Activated naive CD4-positive, alpha-beta T cell treated with anti-CD3 and anti-CD28 coated beads, Interleukin-2, amount 10 ng/mL, durations not matched to agents 7 days and 5 days (primary cell): ENCODE measurements around the gene PIN1.

Source experiments
- CTCF ChIA-PET: fragments of 350-600 bp; sonication (Branson Sonifier 250); formaldehyde crosslinking; loops from one replicate; lab custom pipeline; 2021; ENCODE audit warnings: antibody characterized with exemption; lab: Charles Lee
- DNase-seq: peaks from one replicate; pipeline ENCODE4 v3.0.0-alpha.2; 2020
- H3K27ac Mint-ChIP-seq: one replicate; pipeline ENCODE4 v1.8.0; 2021; ENCODE audit warnings: mild to moderate bottlenecking, moderate library complexity, mixed read lengths
- H3K27me3 Mint-ChIP-seq: one replicate; pipeline ENCODE4 v1.8.0; 2021; ENCODE audit warnings: mild to moderate bottlenecking, mixed read lengths
- H3K36me3 Mint-ChIP-seq: one replicate; pipeline ENCODE4 v1.8.0; 2021; ENCODE audit warnings: mixed read lengths
- H3K4me1 Mint-ChIP-seq: one replicate; pipeline ENCODE4 v1.8.0; 2021; ENCODE audit warnings: mixed read lengths
- H3K4me3 Mint-ChIP-seq: one replicate; pipeline ENCODE4 v1.8.0; 2021; ENCODE audit warnings: mild to moderate bottlenecking, moderate library complexity, mixed read lengths
- H3K9me3 Mint-ChIP-seq: one replicate; pipeline ENCODE4 v1.8.0; 2021; ENCODE audit warnings: mixed read lengths

Gene PIN1

GRCh38 chr19:9875031-9875627, 40.0 kb downstream of the PIN1 start:
- Mint-ChIP-seq H3K9me3 (no peaks in the 10 kb centered on the region), H3K4me1 (peaks cover 3% of the 10 kb centered on the region), H3K4me3 (no peak overlapping the region), H3K27ac (peak overlapping the region; percentile 7), H3K36me3 (no peaks in the 10 kb centered on the region), H3K27me3 (peaks cover 6% of the 10 kb centered on the region)
- CTCF ChIA-PET = interaction anchor here (1.1 to 1.3 kb wide), 2 partner anchors 17 to 126 kb away, joined by 3 read pairs; no protein-coding TSS in a partner anchor
- DNase-seq = no peak

- CTCF ChIA-PET = interaction anchor here (0.6 to 1.5 kb wide), 4 partner anchors 9 to 126 kb away, joined by 3 to 4 read pairs (median 3); no protein-coding TSS in a partner anchor
- H3K4me1 Mint-ChIP-seq = peaks cover 3% of the 10 kb centered on the region
- no peak overlapping the region for H3K4me3 Mint-ChIP-seq
- H3K27me3 Mint-ChIP-seq = no peaks in the 10 kb centered on the region
- H3K36me3 Mint-ChIP-seq = no peaks in the 10 kb centered on the region
- no peaks in the 10 kb centered on the region for H3K9me3 Mint-ChIP-seq
- DNase-seq = no peak
- no peak overlapping the region for H3K27ac Mint-ChIP-seq
Observed at GRCh38 chr19:9875796-9876195, 40.7 kb downstream of the PIN1 start.

GRCh38 chr19:9877780-9878510, 42.8 kb downstream of the PIN1 start:
- no peak for DNase-seq
- H3K4me3 Mint-ChIP-seq = no peak overlapping the region
- peaks cover 3% of the 10 kb centered on the region for H3K4me1 Mint-ChIP-seq
- no peaks in the 10 kb centered on the region for H3K36me3 Mint-ChIP-seq
- H3K9me3 Mint-ChIP-seq = no peaks in the 10 kb centered on the region
- CTCF ChIA-PET = no interaction called here
- no peaks in the 10 kb centered on the region for H3K27me3 Mint-ChIP-seq
- no peak overlapping the region for H3K27ac Mint-ChIP-seq

GRCh38 chr19:9878511-9879196, 43.5 kb downstream of the PIN1 start:
- H3K9me3 Mint-ChIP-seq = no peaks in the 10 kb centered on the region
- CTCF ChIA-PET = no interaction called here
- H3K4me1 Mint-ChIP-seq = peaks cover 3% of the 10 kb centered on the region
- H3K27me3 Mint-ChIP-seq = peaks cover 4% of the 10 kb centered on the region
- no peak overlapping the region for H3K27ac Mint-ChIP-seq
- H3K36me3 Mint-ChIP-seq = no peaks in the 10 kb centered on the region
- DNase-seq = no peak
- no peak overlapping the region for H3K4me3 Mint-ChIP-seq

- CTCF ChIA-PET = no interaction called here
- H3K27me3 Mint-ChIP-seq = peaks cover 15% of the 10 kb centered on the region
- no peak for DNase-seq
- no peak overlapping the region for H3K4me3 Mint-ChIP-seq
- peaks cover 3% of the 10 kb centered on the region for H3K4me1 Mint-ChIP-seq
- no peaks in the 10 kb centered on the region for H3K9me3 Mint-ChIP-seq
- no peaks in the 10 kb centered on the region for H3K36me3 Mint-ChIP-seq
- H3K27ac Mint-ChIP-seq = no peak overlapping the region
Observed at GRCh38 chr19:9881720-9882119, 46.6 kb downstream of the PIN1 start.

- no peak overlapping the region for H3K27ac Mint-ChIP-seq
- H3K4me1 Mint-ChIP-seq = peaks cover 3% of the 10 kb centered on the region
- DNase-seq = no peak
- peaks cover 15% of the 10 kb centered on the region for H3K27me3 Mint-ChIP-seq
- H3K9me3 Mint-ChIP-seq = no peaks in the 10 kb centered on the region
- H3K36me3 Mint-ChIP-seq = no peaks in the 10 kb centered on the region
- H3K4me3 Mint-ChIP-seq = no peak overlapping the region
- CTCF ChIA-PET = no interaction called here
Observed at GRCh38 chr19:9883231-9883758, 48.2 kb downstream of the PIN1 start.

GRCh38 chr19:9883764-9884163, 48.6 kb downstream of the PIN1 start:
- no peak overlapping the region for H3K27ac Mint-ChIP-seq
- H3K36me3 Mint-ChIP-seq = no peaks in the 10 kb centered on the region
- H3K9me3 Mint-ChIP-seq = no peaks in the 10 kb centered on the region
- no peak overlapping the region for H3K4me3 Mint-ChIP-seq
- H3K27me3 Mint-ChIP-seq = peaks cover 15% of the 10 kb centered on the region
- DNase-seq = no peak
- no peaks in the 10 kb centered on the region for H3K4me1 Mint-ChIP-seq
- CTCF ChIA-PET = no interaction called here

- Mint-ChIP-seq H3K4me1 (no peaks in the 10 kb centered on the region), H3K27me3 (peaks cover 20% of the 10 kb centered on the region), H3K36me3 (no peaks in the 10 kb centered on the region), H3K4me3 (no peak overlapping the region), H3K27ac (no peak overlapping the region), H3K9me3 (no peaks in the 10 kb centered on the region)
- CTCF ChIA-PET = no interaction called here
- DNase-seq = no peak
Observed at GRCh38 chr19:9885077-9885552, 50.0 kb downstream of the PIN1 start.

GRCh38 chr19:9891609-9892373, 56.7 kb downstream of the PIN1 start:
- CTCF ChIA-PET = no interaction called here
- H3K4me1 Mint-ChIP-seq = no peaks in the 10 kb centered on the region
- peaks cover 15% of the 10 kb centered on the region for H3K27me3 Mint-ChIP-seq
- DNase-seq = no peak
- H3K4me3 Mint-ChIP-seq = no peak overlapping the region
- no peak overlapping the region for H3K27ac Mint-ChIP-seq
- H3K36me3 Mint-ChIP-seq = no peaks in the 10 kb centered on the region
- no peaks in the 10 kb centered on the region for H3K9me3 Mint-ChIP-seq
